NCI-H1930 (cell line): Measurements from ENCODE around the gene RAI14.
A peak's percentile ranks its signal among the peaks of the same experiment; 100 is the strongest.

ENCODE experiments used
- DNase-seq, 2 experiments: peaks; one replicate each; lab custom pipeline; 2025; lab: John Stamatoyannopoulos, UW

RAI14 gene

DNA sequence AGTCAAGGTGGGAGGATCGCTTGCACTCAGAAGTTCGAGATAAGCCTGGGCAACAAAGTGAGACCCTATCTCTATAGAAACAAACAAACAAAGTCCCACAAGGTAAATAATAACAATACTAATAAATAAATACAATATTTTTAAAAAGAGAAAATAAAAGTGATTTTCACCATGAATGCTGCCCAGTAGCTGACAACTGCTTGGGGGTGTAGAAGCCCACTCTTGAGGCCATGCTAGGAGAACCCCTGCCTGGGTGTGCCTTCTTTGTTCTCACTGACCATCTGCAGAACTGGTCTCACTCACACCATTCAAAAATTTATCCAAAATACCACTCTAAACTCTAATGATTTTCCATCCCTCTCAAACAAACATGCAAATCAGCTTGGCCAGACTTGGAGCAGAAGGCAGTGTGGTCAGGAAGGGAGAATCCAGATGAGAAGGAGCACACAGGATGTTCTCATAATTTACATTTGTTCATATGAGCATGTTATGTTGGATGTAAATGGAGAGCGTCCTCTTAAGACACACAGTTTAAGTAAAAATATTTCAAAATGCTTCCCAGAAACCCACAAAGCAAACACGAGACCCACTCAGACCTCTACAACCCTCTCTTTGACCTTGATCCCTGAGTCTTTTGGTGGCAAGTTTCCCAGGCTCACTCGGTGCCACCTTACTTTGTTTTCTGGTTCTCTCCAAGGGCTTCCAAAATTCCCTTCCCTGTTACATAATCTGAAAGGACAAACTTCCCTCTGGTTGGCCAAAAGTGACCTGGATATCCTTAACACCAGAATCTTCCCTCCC, 7.9 kb upstream of the RAI14 start:
- DNase-seq = no peak

DNA sequence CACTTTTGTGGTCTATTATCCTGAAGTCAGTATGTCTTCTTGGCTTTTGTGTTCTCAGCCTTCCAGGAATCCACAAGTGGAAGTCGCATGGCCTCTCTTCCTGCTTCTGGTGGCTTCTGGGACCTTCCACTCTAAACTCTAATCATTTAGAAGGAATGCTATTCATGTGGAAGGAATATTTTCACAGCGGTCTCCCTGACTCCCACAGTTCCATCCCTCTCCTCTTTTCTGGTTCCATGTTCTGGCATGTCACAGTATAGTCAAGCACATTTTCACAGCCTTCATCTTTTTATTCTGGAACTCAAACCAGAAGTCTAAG, 7.3 kb upstream of the RAI14 start:
- DNase-seq = no peak

DNA sequence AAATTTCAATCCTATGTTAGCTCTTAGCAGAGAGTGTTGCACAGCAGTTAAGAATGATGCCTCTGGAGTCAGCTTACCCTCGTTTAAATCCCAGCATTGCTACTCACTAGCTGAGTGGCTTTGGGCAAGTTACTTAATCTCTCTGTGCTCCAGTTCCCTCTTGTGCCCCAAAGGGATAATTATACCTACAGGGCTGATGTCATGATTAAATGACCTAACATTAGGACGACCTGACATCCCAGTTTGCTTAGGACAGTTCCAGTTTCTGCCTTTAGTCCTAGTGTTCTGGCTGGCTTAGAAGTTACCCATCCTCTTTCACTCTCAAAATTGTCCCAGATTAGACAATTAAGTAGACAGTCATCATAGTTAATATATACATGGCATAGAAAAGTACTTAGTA, 4.3 kb upstream of the RAI14 start:
- DNase-seq = no peak

DNA sequence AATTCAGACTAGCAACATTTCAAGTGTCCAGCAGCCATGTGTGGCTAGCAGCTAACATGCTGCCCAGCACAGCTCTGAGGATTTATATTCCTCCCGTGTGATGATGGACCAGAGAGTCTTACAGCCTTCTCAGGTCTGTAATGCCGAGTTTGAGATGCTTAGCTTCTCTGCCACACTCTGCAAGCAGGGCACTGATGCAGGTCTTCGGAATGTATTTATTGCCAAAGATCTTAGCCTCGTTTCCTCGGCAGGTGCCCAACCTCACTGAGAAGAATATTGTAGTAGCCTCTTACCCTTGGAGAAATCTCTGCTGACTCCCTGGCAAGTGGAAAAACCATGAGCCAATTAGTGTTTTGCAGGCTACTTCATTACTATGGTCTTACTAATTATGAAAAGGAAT, 3.7 kb upstream of the RAI14 start:
- DNase-seq = no peak

DNA sequence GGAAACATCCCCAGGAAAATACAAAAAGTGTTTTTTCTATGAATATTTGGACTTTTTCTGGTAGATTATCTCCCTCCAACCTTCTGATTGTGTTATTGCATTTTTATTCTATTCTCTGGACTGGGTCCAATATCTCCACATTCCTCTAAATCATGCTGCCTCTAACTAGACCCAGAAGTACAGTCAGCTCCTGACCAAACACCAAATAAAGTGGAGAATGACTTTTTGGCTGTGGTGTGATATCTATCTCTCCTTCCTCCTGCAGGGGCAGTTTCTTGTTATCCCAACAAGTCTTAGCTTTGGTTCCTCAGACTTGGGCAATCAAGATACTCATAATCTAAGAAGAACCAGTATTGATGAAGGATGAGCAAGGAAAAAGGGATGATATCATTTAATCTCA, 3.2 kb upstream of the RAI14 start:
- no peak for DNase-seq

DNA sequence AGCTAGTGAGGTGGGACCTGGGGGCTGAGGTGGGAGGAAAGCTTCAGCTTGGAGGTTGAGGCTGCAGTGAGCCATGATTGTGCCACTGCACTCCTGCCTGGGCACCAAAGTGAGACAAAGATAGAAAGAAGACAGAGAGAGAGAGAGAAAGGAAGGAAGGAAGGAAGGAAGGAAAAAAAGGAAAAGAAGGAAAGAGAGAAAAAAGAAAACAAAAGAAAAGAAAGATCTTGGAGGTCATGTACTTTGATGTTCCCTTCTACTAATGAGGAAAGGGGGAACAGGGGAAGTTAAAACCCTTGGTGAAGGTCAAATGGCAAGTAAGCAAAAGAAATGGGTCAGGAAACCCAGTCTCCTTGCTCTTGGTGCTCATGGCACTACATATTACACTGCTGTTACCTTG, 2.4 kb upstream of the RAI14 start:
- no peak for DNase-seq

DNA sequence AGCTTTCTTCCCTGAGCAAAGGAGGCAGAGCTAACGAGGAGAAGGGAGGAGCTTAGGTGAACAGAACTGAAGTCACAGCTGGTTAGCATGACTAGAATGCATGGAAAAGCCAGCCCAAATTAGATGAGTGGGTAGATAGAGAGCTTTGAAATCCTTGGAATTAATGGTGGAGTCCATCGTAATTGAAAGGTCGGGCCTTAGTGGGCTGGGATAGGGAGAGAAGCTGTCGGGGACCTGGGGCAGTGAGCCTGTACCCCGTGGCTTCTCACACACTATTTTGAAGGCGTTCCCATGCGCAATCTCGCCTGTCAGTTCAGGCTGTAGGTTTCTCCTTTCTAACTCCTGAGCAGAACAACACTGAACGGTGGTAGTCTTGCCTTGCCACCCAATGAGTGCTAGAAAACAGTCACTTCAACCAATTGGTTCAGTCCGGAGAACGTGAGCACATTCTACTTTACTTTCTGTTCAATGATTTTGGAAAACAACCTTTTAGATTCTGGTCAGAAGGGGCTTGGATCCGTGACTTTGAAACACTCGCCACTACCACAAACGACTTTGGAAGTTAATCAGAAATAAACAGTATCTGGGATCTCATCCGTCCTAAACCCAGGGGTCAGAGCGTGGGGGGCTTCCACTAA, 655 bp upstream of the RAI14 start:
- peak in 1 of 2 experiments; percentile 32 for DNase-seq

DNA sequence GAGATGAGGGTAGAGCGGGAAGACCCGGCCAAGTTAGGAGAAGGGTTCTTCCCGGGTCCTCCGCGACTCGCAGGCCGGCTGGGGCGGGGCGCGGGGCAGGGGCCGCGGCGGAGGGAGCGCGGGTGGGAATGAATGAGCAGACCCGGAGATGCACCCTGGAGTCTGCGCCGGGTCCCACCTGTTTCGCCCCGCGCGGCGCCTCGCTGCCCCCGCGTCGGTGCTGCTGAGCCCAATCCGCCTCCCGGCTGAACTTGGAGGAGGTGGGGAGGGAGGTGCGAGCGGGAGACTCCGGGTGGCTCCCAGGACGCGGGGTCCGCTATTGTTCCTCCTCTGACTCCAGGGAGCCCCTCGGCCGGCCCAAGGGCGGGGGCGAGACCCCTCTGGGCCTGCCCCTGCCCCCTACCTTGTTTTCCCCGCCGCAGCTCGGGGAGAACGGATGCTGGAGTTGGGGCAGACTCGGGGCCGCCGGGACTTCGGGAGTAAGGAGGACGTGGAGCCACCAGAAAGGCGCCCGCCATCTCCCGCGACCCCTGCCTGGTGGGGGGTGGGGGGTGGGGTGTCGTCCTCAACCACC, 659 bp downstream of the RAI14 start:
- no peak for DNase-seq

DNA sequence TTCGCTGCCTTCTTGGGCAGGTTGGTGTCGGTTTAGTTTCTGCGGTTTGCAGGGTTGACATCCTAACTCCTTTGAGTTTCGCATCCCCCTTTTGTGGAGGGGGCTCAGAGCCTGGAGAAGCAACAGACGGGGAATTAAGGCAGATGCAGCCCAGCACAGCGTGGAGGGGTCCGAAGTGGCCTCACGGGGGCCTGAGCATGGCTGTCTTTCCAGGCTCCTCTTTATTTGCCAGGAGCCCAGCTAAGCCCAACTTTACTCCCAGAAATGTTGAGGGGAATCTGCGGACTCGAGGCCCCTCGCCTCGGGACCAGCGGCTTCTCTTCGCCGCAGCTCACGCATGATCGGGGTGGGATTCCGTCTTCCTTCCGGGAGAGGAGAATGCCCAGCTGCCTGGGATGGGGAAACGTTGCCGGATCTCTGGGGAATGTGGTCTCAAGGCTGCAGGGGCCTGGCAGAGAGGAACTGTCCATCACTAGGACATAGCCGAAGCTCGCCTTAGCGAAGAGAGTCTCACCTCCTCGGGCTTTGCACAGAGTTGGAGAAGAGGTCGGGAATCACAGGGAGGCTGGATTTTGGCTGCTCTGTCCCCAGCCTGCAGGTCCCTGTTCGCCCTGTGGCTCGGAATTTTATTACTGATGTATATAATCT, 1.3 kb downstream of the RAI14 start:
- no peak for DNase-seq

DNA sequence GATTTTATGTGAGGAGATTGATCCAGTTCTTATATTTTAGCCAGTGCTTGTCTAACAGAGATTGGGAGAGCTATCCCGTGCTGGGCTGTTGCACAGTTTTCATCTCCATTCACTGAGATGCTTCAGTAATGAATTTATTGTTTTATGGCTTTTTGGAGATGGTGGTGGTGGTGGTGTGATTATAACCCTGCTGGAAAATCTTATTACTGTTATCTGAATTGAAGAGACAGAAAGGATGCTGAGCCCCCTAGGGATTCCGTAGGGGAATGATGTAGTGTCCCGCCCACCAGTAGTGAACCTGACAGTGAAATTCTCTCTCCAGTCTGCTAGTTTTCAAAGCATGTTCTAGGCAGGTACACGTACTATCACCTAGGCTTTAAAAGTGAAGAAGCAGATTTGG, 1.9 kb downstream of the RAI14 start:
- DNase-seq = peak in 1 of 2 experiments; percentile 32

DNA sequence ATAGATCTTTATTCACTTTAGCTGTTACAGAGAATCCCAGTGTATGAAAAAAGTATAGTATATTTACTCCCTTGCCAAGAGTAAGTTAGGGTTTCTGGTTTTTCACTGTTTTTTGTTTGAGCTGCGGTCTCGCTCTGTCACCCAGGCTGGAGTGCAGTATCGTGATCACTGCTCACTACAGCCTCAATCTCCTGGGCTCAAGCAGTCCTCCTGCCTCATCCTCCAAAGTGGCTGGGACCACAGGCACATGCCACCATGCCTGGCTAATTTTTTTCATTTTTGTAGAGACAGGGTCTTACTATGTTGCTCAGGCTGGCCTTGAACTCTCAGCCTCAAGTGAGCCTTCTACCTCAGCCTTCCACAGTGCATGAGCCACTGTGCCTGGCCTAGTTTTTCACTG, 3.0 kb downstream of the RAI14 start:
- DNase-seq = no peak

DNA sequence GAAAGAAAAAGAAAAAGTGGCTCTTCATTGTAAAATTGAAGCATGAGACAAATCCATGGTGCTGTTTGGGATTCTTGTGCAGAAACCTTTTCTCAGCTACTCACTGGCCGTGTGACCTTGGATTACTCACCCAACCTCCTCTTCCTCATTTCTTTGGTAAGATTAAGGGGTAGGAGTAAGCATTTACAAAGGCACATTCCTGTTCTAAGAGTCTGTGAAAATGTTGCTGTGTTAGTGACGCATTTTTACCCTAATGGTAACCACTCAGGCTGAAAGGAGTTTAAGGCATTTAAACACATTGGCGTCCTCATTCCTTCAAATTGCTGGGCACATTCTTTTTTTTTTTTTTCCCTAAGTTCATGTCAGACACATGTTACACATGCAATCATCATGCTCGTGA, 4.3 kb downstream of the RAI14 start:
- DNase-seq = no peak

DNA sequence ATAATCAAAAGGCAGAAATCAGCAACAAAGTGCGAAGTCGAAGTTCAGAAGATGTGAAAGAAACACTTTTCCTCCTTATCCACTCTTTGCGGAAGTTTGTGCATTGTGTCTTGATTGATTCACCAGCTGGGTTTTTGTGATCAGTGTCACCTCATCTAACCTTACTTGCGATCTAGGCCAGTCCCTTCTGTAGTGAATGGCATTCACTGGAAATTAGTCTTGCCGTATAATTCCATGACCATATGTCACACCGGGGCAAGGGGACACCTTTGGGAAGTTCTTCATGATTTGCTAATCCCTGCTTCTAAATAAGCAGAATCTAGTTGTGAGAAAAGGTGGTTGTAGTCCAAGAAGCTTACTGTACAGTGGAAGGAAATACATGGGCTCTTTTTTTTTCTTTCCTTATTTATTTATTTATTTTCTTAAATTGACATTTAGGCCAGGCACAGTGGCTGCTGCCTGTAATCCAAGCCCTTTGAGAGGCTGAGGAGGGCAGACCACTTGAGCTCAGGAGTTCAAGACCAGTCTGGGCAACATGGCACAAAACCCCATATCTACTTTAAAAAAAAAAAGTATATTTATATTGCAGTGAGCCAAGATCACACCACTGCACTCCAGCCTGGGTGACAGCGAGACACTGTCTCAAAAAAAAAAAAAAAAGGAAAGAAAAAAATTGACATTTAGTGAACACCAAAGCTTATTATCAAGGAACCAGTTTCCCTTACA, 7.8 kb downstream of the RAI14 start:
- DNase-seq = no peak

DNA sequence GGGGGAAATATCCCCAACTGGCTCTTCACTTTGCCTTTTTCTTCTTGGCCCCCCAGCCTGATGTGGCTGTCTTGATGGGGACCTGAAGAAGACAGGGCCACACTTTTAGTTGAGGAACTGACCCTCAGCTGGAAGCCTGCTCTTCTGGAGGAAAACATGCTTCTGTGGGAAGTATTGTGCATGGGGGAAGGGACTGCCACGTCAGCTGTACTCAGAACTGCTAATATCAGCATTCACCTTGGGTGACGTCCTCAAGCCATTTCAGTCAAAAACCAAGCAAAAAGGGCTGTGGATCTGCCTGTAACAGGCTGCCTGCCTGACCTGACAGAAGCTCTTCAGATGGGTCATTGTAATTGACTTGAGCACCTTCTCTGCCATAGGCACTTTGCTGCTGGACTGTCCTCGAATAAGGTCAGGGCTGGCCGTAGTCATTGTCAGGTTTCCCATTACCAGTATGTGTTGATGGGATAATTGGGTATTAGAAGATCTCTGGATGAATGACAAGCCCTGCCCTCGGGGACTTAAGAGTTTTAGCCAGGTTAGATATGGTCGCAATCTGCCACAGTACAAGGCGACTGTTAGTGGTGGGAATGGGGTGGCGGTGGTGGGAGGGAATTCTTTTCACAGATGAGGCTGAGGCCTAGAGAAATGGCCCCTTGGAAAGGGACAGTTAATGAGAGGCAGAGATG, 10.4 kb downstream of the RAI14 start:
- no peak for DNase-seq

DNA sequence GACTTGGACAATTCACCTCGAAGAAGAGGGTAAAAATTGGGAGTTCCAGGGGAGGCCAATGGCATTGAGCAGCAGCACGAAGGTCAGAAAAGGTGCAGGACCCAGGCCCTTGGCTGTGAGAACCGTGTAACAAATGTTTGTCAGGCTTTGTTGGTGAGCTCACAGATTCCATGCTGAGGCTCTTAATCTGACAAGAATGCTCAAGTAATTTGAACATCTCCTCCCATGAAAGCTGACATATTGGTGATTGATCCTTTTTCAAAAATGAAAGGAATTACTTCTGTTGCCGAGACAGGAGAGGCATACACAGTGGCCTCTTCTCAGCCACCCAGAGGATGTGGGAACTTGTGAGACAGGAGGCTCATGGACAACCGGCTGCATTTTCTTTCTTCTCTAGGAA, 11.6 kb downstream of the RAI14 start:
- DNase-seq = no peak

DNA sequence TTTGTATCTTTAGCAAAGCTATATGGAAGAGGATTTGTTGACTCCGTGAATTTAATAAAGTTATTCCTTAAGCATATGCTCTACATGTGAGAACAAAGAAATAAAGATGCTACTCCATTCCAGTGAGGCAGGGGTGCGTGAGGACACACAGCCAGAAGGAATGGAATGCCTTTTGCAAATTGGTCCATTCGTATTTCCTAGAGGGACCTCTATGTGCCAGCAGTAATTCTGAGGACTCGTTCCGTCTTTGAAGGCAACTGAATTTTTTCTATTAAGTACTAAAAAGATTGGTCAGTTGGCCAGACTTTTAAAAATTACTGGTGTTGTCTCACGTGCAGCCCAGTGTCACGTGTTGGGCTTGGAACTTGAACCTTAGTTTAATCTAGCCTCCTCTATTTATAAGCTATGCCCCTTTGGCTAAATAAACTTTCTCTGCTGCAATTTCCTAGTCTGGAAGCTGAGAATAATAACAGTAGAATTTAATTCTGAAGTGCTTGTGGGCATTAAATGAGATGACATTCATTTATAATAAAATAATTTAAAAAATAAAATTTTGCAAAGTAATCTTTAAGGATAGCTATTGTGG, 13.9 kb downstream of the RAI14 start:
- DNase-seq = peak in 1 of 2 experiments; percentile 55

DNA sequence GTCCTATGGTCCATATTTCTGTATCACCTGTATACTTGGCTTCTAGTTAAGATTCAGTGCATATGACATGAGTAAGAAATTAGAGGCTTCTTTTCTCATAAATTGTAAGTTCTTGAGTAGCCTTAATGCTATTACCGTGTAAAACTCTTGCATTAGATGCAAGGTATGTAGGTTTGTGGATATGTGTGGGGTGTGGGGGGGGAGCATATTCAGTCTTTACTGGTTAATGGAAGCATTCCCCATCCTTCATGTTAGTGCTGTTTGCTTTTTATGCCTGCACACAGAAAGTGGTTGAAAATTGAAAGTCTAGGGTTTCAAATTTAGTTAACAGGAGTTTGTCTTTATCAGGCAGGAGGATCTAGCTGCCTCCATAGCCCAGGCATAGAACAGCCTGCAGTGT, 16.1 kb downstream of the RAI14 start:
- DNase-seq = no peak

DNA sequence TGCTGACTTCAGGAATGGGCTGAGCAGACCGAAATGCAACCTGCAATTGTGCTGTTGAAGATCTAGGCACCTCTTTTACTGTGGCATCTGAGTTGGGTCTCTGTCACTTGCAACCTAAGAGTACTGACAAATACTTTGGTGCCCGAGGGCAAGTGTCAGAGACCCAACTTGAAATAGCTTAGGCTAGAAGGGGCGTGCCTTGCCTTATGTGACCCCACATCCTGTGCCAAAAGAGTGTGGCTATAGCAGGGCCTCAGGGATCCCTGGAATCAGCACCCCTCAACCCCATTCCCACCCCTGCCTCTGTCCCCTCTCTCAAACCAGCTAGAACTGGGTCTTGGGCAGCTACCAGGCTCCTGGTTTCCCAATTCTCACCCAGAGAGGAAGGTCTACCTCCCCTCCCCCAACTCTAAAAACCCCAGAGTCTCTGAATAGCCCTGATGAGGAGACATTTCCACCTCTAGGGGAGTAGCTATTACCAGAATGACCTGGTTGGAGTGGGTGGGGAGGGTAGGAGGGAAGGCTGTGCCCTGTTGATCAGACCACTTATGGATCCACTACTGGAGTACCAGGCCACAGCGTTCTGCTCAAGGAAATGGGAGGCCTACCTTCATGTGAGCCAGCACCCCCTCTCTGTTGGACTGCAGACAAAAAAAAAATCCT, 17.5 kb downstream of the RAI14 start:
- DNase-seq = no peak

DNA sequence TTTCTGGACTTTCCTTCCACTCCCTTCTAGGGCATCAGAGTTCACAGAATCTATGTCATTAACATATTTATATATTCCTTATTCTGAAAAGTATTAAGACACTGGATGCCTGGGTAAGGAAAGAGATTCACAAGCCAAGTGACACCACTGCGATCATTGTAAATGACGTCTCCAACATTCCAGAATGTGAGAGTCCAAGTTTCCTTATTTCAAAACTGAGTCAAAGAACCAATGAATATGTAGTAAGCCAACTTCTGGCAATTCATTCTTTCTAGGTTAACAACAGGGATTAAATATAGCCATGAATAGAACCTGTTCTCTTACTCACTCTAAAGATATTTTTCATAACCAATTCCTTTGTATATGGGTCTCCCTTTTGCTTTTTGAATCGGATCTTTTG, 18.1 kb downstream of the RAI14 start:
- DNase-seq = no peak

DNA sequence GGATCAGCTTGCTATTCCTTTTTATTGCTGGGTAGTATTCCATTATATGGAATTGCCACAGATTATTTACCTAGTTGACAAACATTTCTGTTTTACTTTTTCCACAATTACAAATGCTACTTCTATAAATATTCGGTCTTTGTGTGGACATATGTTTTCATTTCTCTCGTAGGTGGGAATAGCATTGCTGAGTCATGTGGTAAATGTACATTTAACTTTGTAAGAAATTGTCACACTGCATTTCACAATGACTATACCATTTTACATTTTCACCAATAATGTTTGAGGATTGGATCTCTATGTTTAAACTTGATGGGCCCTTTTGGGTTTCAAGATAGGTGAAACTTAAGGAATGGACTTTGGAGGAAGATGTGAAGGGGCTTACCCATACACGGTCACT, 19.7 kb downstream of the RAI14 start:
- DNase-seq = no peak

DNA sequence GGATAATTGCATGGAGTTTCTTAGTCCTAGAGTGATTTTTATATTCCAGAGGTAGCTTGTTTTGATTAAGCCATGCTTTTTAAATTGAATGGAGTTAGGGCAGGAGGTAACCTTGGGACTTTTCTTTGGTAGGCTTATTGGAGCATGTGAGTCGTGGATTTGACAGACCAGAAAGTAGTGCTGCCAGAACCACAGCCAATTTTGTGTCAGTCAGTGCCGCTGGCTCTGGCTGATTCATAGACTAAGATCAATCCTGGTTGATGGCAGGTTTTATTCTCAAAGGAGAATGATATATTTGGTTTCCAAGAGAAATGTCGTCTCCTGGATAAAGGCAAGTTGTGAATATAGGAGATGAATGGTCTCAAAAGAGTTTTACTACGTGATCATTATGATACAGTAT, 20.3 kb downstream of the RAI14 start:
- no peak for DNase-seq
